GM19395 (cell line): ENCODE measurements around the gene GCG.

Experiments
- ATAC-seq: cut with Tn5 transposase; IDR thresholded peaks from one replicate; pipeline ENCODE4 v1.9.1; 2021; ENCODE audit warnings: mild to moderate bottlenecking, moderate library complexity; ENCODE audit not compliant: unreplicated experiment

GCG gene

DNA sequence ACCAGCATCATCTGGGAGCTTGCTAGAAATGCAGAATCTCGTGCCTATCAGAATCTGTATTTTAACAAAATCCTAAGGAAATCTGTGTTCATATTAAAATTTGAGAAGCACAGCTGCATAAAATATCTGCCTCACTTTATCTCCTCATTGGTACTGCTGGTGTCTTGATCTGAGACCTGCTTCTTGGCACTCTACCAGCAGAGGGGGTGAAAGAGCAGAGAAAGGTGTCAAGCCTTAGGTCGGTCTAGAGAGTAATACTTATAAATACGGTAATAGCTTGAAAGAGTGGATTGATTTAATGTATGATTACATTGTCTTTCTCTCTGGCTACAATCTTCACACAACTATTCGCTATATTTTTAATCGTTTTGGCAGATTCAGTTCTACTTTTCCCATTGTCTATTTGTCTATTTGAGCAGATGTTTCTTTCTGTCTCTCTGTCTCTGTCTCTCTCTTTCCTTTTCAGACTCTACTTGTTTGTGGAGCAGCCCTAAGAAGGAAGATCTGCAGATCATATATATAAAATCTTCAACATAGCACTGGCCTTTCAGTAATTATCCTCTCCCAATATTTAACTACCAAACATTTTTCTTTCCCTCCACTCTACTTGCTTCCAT lies 1.7 kb upstream of the GCG start:
- ATAC-seq, result peak; percentile 99

DNA sequence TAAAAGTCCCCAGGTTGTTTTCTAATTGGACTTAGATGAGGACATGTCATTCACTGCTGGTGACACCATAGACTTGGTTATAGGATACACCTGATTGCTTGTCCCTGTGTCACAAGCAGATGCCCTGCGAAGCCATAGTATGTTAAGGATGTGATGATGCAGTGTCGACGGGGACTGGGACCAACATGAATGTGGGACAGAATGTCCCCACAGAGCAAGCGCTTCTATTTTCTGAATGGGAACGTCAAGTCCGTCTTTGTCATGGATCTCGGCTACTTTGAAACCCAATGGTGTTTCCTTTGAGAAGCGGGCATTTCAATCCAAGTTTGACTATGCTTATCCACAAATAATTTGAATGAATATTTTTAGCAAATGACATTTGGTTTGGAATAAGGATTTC lies 2.1 kb downstream of the GCG start:
- no peak for ATAC-seq

DNA sequence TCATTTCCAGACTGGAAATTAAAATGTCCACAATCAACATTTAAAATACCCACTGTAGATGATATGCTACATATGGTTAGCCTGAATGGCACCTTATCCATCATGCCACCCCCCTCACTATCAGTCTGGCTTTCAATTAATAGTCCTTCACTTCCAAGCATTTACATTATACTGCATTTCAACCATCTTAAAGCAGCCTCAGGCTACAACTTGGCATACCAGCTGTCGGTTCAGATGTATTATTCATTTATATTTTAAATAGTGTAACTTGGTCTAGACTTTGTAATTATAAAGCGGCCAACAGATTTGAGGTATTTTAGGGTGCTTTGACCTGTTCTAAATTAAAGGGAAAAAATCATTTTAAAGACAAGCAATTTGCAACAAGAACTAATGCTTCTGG lies 2.6 kb downstream of the GCG start:
- ATAC-seq, result no peak

DNA sequence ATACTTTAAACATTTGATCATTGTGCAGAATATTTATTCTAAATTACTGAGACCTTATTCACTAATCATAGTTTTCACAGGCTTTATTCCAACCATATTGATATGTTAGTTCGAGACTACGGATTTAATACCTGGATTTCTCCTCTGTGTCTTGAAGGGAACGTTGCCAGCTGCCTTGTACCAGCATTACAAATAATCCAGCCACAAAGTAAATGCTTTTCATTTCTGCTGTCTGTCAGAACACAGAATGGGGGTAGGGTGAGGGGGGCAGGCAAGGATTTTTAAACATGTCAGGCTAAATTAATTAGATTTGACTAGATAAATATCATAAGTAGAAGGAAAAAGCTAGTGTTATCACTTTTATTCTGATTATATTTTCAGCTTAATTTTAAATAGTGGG lies 3.1 kb downstream of the GCG start:
- no peak for ATAC-seq

DNA sequence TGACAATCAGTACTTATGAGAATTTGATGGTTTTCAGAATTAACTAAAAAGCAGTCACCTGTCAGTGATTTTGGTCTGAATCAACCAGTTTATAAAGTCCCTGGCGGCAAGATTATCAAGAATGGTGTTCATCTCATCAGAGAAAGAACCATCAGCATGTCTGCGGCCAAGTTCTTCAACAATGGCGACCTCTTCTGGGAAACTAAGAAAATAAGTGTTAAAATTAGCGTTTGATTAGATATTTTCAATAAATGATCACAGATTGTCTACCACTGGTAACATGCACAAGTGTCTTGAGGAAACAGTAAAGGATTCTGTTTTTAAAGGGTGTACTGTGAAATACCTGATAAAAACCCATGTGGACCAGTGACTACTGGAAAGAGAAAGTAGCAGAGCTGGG lies 8.1 kb downstream of the GCG start:
- no peak for ATAC-seq

DNA sequence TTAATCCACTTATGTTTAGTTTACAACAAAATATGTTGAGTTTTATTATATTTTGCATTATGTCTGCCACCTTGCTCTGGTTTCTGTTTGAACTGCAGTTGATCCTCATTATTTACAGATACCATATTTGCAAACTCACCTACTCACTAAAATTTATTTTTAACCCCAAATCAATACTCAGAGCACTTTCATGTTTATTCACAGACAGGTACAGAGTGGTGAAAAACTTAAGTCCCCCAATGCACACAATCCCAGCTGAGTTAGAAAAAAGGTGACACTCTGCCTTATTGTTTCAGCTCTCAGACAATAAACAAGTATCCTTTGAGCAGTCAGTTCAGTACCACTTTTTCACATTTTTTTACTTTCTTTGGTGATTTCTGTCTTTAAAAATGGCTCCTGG lies 13.7 kb downstream of the GCG start:
- no peak for ATAC-seq

DNA sequence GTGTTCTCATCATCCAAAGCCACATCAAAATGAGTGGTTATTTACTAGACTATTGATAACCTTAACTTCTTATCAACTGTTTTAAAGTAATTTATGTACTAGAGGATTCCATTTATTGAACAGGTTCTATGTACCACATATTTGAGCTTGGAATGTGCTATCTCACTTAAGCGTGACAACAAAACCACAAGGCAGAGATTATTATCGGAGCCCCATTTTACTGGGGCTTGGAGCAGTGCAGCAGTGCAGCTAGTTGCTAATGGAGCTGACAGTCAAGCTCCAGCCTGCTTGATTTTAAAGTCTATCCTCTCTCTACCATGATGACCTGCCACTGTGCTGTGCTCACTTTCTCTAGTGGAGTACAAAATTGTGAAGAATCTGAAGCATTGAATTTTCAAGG lies 24.6 kb downstream of the GCG start:
- no peak for ATAC-seq

DNA sequence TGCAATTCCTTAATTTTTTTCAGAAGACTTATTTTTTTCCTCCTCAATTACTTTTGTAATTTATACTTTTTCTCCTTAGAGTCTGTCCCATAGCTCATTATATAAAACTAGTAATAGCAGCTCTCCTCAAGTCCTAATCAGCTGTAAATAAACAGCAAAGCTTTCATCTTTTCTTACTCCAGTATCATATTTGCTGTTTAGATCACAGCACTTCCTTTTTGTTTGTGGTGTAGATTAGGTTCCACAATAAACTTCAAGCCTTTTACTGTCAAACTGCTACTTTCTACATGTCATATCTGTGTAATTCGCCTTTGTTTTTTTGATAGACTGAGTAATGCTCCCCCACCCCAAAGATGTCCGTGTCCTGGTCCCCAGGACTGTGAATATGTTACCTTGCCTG lies 25.5 kb downstream of the GCG start:
- ATAC-seq, result peak; percentile 37

DNA sequence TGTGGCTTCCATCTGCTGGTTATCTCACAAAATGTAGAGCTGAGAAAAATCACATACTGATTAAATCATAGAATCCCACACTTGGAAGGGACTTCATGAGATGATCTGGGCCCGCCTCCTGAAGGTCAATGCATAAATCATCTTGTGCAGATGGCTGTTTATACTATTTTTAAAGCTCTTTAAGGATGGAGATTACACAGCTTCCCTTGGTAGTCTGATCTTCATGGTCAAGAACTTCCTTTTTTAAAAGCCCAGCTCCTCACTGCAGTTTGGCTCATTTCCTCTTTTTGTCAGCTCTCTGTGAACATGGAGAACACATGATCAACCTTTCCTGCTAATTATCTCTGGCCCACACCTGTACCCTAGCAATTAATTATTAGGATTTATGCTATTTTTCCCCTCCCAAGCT lies 25.9 kb downstream of the GCG start:
- peak; percentile 95 for ATAC-seq

DNA sequence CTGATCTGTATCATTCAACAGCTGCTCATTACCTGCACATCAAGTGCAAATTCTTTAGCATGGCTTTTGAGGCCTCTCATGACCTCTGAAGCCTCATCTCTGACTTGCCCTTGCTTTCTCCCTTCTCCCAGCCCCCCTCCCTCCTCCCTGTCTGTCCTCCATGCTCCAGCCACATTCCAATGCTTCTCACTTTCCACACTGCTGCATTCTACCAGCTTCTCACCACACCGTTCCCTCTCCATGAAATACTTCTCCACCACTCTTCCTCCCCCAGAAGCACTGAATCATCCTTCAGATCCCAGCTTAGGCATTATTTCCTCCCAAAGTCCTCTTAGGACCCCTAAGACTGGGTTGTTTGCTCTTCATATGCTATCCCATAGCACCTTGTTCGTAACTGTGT lies 26.9 kb downstream of the GCG start:
- no peak for ATAC-seq

DNA sequence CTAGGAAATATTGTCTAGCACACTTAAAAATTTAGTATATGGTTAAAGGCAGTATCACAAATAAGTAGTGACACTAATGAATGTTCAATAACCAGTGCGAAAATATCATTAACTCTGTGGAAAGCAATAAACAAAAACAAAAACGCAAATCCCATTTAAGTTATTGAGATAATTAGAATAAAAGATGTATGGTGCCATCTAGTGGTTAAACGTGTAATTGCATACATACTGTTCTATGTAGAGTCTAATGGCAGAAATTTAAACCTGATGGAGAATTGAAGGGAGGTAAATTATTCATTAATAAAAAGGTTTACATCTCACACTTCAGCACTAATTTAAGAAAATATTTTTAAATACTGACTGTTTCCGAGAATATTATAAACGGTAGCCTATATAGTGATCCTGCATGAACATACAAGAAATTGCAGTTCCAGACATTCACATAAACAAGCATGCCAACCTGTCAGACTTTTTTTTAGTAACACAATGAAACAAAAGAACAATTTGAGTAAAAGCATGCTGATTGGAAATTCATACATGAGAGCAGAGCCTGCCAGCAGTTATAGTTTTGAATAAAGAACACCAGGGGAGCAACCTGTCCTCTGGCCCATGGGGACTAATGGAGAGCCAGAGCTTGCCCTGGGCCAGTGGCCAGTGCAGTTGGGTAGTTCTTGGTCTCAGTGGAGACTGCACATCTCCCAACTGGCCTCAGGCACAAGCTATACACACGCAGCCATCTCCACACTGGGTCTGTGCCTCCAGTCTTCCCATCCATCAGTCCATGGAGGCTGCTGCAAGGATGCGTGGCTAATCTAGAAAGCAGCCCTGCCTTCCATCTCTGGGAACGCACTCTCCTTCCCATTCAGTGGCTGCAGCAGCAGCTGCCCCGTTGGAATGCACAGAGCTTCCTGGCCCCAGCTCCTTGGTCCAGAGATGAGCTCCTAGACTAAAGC lies 28.0 kb downstream of the GCG start:
- ATAC-seq, result no peak

DNA sequence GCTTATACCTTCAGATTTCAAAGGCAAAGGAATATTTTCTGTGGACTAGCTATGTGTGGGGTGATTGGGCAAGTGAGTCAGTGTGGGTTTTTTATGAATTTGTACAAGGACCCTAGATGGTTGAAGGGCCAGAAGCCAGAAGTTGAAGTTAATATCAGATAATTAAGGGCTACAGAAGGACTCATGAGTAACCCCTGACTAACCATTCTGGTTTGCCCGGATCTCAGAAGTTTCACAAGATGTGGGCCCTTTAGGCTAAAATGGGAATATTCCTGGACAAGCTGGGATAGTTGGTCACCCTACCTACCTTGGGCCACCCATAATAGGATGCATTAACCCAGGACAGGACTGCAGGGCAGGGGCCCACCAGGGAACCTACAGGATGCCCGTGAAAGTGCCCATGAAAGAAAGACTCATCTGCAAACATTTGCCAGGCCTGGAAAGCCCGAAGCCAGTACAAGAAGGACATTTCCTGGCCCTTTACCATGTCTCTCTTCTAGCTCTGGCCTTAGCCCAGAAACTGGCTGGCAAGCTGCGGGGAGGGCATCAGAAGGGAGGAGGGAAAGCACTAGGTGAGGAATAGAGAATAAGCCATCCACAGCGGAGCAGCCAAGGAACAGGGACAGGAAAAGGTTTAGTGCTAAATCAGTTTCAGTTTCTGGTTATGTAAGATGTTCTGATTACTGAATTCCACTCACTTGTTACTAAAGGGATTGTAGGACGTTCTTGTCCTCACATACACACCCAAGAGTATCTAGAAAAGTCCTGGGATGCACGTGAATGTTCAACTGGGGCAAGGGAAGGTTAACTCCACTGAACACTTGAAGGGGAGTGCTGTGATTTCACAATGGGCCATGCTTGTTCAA lies 33.6 kb downstream of the GCG start:
- no peak for ATAC-seq

DNA sequence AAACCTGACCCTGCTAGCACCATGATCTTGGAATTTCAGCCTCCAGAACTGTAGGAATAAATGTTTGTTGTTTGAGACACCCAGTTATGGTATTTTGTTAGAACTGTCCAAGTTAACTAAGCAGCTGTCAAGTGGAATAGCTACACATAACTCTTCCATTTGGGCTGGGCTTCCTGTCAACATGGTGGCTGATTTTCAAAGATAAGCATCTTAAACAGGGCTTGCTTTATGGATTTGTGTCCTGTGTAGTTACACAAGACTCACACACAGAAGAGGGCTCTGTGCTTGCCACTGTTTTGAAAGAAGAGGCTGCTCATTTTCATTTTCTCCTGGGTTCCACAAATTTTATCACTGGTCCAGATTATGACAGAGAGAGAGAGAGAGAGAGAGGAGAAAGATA lies 35.7 kb downstream of the GCG start:
- ATAC-seq, result no peak

DNA sequence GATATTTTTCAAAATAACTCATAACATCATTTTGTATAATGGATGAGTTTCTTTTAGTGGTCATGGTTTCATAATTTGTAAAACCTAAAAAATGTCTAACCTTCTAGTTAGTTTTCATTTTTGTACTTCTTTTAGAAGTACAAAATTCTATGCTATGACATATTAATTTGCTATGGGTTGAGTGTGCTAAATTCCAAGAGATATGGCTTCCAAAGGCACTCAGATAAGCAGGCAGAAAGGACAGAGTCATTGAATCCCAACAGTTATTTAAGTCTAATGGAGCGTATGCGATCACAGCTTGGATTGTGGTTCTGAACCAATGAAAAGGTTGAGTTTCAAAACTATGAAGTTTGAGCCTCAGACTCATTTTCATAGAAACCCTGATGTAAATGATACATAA lies 37.0 kb downstream of the GCG start:
- ATAC-seq, result no peak

DNA sequence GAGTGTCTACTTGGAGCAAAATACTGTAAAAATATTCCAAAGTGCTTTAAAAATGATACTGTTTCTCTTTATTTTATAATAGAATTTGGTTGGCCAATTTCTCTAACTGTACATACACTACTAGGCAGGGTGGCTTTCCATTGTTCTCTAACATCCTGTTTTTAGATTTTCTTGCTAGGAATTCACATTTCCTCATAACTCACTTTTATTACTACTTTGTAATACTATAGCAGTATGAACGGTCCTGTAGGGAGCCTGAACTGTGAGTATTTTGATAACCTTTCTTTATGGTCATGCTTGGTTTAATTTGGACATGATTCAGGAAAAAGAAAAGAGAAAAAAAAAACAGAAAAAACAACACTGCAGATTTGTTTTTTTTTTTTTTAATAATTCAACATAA lies 37.8 kb downstream of the GCG start:
- ATAC-seq, result no peak

DNA sequence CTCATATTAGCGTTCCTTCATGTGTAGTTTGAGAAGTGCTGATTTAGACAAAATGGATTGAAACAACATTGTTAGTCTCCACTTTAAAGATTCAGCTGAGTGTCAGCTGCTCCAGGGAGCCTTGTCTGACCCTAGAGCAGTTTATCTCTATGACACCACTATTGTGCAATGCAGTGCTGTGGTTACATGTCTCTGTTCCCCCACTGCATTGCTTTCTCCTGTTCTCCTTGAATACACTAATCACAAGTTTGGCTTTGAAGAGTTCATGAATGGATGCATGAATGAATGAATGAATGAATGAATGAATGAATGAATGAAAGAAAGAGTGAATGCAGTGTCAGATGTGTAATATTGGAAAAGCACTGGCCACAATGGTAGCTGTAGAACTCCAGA lies 38.3 kb downstream of the GCG start:
- ATAC-seq, result no peak

DNA sequence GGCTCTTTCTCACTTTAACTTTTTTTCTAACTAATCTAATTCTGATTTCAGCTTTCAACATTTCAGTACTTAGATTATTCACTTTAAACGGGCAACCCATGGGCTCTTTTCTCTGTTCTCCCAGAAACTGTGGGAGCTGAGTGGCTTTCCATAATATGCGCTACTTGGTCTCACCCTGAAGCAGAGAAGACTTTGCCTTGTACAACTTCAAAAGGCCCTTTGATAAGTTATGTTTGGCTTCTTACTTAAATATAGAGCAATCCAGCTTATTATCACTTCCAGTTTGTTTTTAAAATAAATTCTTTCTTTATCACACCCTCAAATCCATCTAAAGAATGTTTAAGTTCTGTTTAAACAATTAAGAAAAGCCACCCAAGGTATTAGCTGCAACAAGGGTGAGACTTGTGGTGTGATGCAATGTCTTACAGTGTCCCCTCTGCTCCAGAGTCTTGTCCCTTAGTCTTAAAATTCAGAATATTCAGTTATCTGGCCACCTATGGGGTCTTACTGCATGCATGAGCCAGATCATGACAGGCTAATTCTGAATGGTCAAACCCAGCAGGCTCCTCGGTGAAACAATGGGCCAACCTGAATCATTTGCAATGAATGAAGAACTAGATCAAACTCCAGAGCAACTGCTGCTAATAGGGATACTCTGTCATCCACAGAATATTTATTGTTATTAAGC lies 38.8 kb downstream of the GCG start:
- no peak for ATAC-seq

DNA sequence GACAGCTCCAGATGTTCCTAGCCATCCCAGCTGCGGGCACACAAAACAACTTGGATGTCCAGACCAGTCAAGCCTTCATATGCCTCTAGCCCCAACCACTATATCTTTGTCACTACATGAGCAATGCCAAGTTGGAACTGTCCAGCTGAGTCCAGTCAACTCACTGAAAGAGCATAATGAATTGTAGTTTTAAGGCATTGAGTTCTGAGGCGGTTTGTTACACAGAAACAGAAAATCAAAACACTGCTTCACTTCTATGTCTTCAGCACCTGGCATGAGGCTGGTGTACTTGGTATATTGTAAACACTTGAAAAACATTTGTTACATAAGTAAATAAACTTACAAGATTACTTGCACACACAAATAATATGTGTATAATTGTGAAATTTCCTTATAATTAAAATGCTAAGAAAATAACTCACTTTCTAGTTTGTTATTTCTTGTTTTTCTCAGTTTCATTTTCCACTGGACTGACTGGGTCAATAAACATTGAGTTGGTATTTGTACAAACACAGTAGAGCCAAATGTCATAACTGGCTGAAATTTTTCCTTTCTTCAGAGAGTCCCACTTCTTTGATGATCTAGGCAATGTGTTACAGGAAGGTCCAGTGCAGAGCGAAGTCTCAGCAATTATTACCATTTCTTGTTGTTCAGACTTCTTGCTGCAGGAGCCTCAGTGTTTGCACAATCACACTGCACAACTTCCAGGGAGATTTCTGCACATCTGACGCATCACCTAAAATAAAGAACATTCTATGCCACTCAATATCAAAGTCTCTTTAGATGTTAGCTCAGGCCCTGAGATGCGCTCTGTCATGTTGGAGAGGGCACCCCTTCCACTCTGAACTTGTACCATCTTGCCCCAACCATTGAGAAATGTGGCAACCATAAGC lies 39.8 kb downstream of the GCG start:
- ATAC-seq, result no peak

DNA sequence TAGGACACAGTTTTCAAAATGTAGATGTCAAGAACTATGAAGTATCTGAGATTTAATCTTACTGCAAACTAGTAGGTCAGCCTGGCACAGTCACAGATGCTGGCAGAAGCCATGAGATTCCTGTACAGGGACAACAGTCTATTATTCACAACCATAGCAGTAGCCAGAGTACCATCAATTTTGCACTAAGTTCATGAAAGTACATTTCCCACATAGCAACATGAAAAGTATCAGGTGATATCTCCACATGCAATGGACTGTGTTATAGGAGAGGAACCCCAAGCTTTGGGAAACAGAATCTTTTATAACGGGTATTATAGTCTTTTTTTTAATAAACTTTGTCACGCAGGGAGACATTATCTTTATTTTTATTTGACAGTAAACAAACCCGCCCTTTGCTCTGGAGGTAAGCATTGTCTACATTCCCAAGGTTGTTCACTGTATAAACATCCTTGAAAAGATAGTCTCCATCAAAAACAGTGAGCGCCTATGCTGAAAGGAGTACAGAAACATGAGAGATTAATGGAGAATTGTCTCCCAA lies 44.6 kb downstream of the GCG start:
- no peak for ATAC-seq

DNA sequence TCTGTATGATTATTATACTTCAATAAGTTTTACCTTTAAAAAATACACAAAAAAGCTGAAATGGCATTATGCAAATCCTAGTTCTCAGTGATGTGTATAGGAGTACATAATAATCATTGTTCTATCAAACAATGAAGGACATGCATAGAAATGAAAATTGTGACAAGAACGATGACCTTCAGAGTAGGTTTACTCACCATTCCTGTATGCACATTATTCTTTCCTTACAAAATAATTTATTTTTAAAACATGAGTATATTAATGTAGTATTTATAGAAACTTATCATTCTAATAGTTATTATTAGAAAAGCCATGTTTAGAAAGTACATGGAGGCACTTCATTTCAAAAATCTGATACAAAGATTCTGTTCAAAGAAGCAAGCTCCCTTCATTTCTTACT lies 45.3 kb downstream of the GCG start:
- ATAC-seq, result no peak
